H9 (cell line): ENCODE data around the gene TENT5A. TPM values are rescaled to one million over a fixed set of nuclear protein-coding genes. Genes with fewer than 3 reads are reported as not detected.

Source experiments
- DNase-seq: peaks from one replicate; pipeline ENCODE4 v3.0.0-alpha.2; 2017
- H2AFZ ChIP-seq: one replicate; pipeline ENCODE4 v1.6.1; 2013; ENCODE audit warnings: mild to moderate bottlenecking, low read length, control low read depth, moderate library complexity
- H2AK5ac ChIP-seq: 2 replicates; pipeline ENCODE4 v1.6.1; 2013; ENCODE audit warnings: low read length, control low read depth, mixed read lengths; ENCODE audit not compliant: insufficient read length
- H2BK120ac ChIP-seq: one replicate; pipeline ENCODE4 v1.6.1; 2013; ENCODE audit warnings: low read depth, mild to moderate bottlenecking, low read length, control low read depth, inconsistent platforms; ENCODE audit not compliant: poor library complexity, severe bottlenecking
- H2BK12ac ChIP-seq: 2 replicates; pipeline ENCODE4 v1.6.1; 2013; ENCODE audit warnings: low read length, control low read depth, mixed read lengths, low read depth; ENCODE audit not compliant: insufficient read length
- H2BK15ac ChIP-seq: 2 replicates; pipeline ENCODE4 v1.6.1; 2013; ENCODE audit warnings: low read depth, low read length, control low read depth
- H2BK20ac ChIP-seq: one replicate; pipeline ENCODE4 v1.6.1; 2013; ENCODE audit warnings: low read depth, mild to moderate bottlenecking, low read length, control low read depth, inconsistent platforms; ENCODE audit not compliant: poor library complexity, severe bottlenecking
- H2BK5ac ChIP-seq: 2 replicates; pipeline ENCODE4 v1.6.1; 2013; ENCODE audit warnings: low read length, control low read depth, mixed read lengths; ENCODE audit not compliant: insufficient read length
- H3K14ac ChIP-seq: 2 replicates; pipeline ENCODE4 v1.6.1; 2013; ENCODE audit warnings: low read length, control low read depth; ENCODE audit not compliant: insufficient read depth
- H3K18ac ChIP-seq: 2 replicates; pipeline ENCODE4 v1.6.1; 2013; ENCODE audit warnings: low read depth, mild to moderate bottlenecking, mixed read lengths, low read length, control low read depth; ENCODE audit not compliant: insufficient read length
- H3K23ac ChIP-seq: 2 replicates; pipeline ENCODE4 v1.6.1; 2013; ENCODE audit warnings: low read length, control low read depth, mixed read lengths, low read depth; ENCODE audit not compliant: insufficient read length
- H3K23me2 ChIP-seq: 2 replicates; pipeline ENCODE4 v1.6.1; 2013; ENCODE audit warnings: low read depth, mild to moderate bottlenecking, mixed read lengths, low read length, control low read depth; ENCODE audit not compliant: insufficient read length, poor library complexity, severe bottlenecking
- H3K27ac ChIP-seq: 2 replicates; pipeline ENCODE4 v1.5.1; 2013; ENCODE audit warnings: low read length, control low read depth, mixed read lengths, low read depth; ENCODE audit not compliant: insufficient read length
- H3K27me3 ChIP-seq: 2 replicates; pipeline ENCODE4 v1.6.1; 2013; ENCODE audit warnings: low read length, control low read depth, inconsistent platforms; ENCODE audit not compliant: insufficient read depth
- H3K4ac ChIP-seq: 2 replicates; pipeline ENCODE4 v1.6.1; 2013; ENCODE audit warnings: low read depth, mild to moderate bottlenecking, control low read depth, inconsistent platforms, low read length, moderate library complexity
- H3K4me1 ChIP-seq: 2 replicates; pipeline ENCODE4 v1.6.1; 2013; ENCODE audit warnings: low read length, control low read depth, inconsistent platforms; ENCODE audit not compliant: insufficient read depth
- H3K4me2 ChIP-seq: 2 replicates; pipeline ENCODE4 v1.6.1; 2013; ENCODE audit warnings: low read length, control low read depth, mixed read lengths; ENCODE audit not compliant: insufficient read length, insufficient read depth
- H3K56ac ChIP-seq: 2 replicates; pipeline ENCODE4 v1.6.1; 2013; ENCODE audit warnings: low read depth, mild to moderate bottlenecking, mixed read lengths, low read length, control low read depth; ENCODE audit not compliant: insufficient read length
- H3K79me1 ChIP-seq: 2 replicates; pipeline ENCODE4 v1.6.1; 2013; ENCODE audit warnings: low read depth, mild to moderate bottlenecking, moderate library complexity, low read length, control low read depth, inconsistent platforms; ENCODE audit not compliant: insufficient read depth, poor library complexity, severe bottlenecking
- H3K79me2 ChIP-seq: 2 replicates; pipeline ENCODE4 v1.6.1; 2013; ENCODE audit warnings: low read length, control low read depth, inconsistent platforms; ENCODE audit not compliant: insufficient read depth
- H3K9ac ChIP-seq: 2 replicates; pipeline ENCODE4 v1.6.1; 2013; ENCODE audit warnings: low read length, control low read depth, mixed read lengths; ENCODE audit not compliant: insufficient read length; ENCODE audit errors: extremely low read depth
- H3K9me3 ChIP-seq: one replicate; pipeline ENCODE4 v1.6.1; 2013; ENCODE audit warnings: low read depth, low read length, inconsistent platforms; ENCODE audit not compliant: control insufficient read depth
- H3T11ph ChIP-seq: one replicate; pipeline ENCODE4 v1.6.1; 2013; ENCODE audit warnings: mild to moderate bottlenecking, low read length, control low read depth, inconsistent platforms
- H4K20me1 ChIP-seq: one replicate; pipeline ENCODE4 v1.6.1; 2013; ENCODE audit not compliant: control insufficient read depth, insufficient read length, insufficient read depth
- H4K5ac ChIP-seq: 2 replicates; pipeline ENCODE4 v1.6.1; 2013; ENCODE audit warnings: low read depth, mild to moderate bottlenecking, mixed read lengths, low read length, control low read depth; ENCODE audit not compliant: insufficient read length
- H4K8ac ChIP-seq: replicated peaks from 2 replicates; pipeline ENCODE4 v1.6.1; 2013; ENCODE audit warnings: low read length, control low read depth, mixed read lengths, low read depth; ENCODE audit not compliant: insufficient read length
- H4K91ac ChIP-seq: 2 replicates; pipeline ENCODE4 v1.6.1; 2013; ENCODE audit warnings: low read depth, mild to moderate bottlenecking, moderate library complexity, mixed read lengths, low read length, control low read depth; ENCODE audit not compliant: insufficient read length
- H3K27ac Mint-ChIP-seq, 3 experiments: 2 replicates in 2 of 3; 3 replicates in 1 of 3; pipeline ENCODE4 v1.8.0; 2020 to 2021; ENCODE audit warnings: mixed read lengths in 3 of 3, mild to moderate bottlenecking in 1 of 3, moderate library complexity in 1 of 3
- H3K27me3 Mint-ChIP-seq: 2 replicates; pipeline ENCODE4 v1.8.0; 2021; ENCODE audit warnings: low read depth, mild to moderate bottlenecking, moderate library complexity, mixed read lengths
- H3K36me3 Mint-ChIP-seq, 3 experiments: 2 replicates in 2 of 3; 3 replicates in 1 of 3; pipeline ENCODE4 v1.8.0; 2020 to 2021; ENCODE audit warnings: low read depth in 3 of 3, mixed read lengths in 3 of 3; ENCODE audit not compliant: insufficient read depth in 1 of 3
- H3K4me1 Mint-ChIP-seq, 2 experiments: 2 replicates each; pipeline ENCODE4 v1.8.0; 2020; ENCODE audit warnings: mixed read lengths in 2 of 2
- H3K4me3 Mint-ChIP-seq, 2 experiments: 2 replicates in 1 of 2; 3 replicates in 1 of 2; pipeline ENCODE4 v1.8.0; 2020 to 2021; ENCODE audit warnings: mild to moderate bottlenecking in 2 of 2, mixed read lengths in 2 of 2, moderate library complexity in 1 of 2
- H3K9me3 Mint-ChIP-seq, 2 experiments: 2 replicates in 1 of 2; 3 replicates in 1 of 2; pipeline ENCODE4 v1.8.0; 2020; ENCODE audit warnings: mild to moderate bottlenecking in 2 of 2, mixed read lengths in 2 of 2, moderate library complexity in 1 of 2
- WGBS: extraction: QIAGEN DNeasy Blood & Tissue Kit; methylation state at CpG from one replicate; pipeline ENCODE4 v1.1.7; 2013; ENCODE audit warnings: missing lambda C conversion rate, low lambda C conversion rate, mixed read lengths; ENCODE audit not compliant: insufficient read length; ENCODE audit errors: extremely low coverage; 5-methylcytosine and 5-hydroxymethylcytosine counted together
- total RNA-seq: library from RNA; stranded (reverse); gene quantifications from 2 replicates; pipeline ENCODE4 v1.2.1, GENCODE V29; 2021
- TF ChIP-seq, protein P1 (sequence below): fragments of 200-600 bp; sonication (generic); conservative IDR thresholded peaks from 3 replicates; pipeline ENCODE4 v1.8.0; 2021; ENCODE audit warnings: antibody characterized with exemption, mild to moderate bottlenecking

TENT5A gene
- total RNA-seq, 1 experiment from 2014 or later = 1.4 TPM

GRCh38 chr6:81767163-81767891 is 14.8 kb upstream of the TENT5A start:
- no peak overlapping the region for H4K5ac ChIP-seq
- no peaks in the 10 kb centered on the region for H3K79me1 ChIP-seq
- H2BK120ac ChIP-seq = no peak overlapping the region
- no peak overlapping the region for H2BK5ac ChIP-seq
- no peak overlapping the region for H4K91ac ChIP-seq
- Mint-ChIP-seq H3K36me3 (no peaks in the 10 kb centered on the region), H3K27ac (peak overlapping the region in 2 of 3 experiments; percentile 76 to 79; a peak in 3 of 7 replicates), H3K4me1 (peaks cover 13 to 23% of the 10 kb centered on the region in 2 experiments), H3K9me3 (no peaks in the 10 kb centered on the region; a peak in 1 of 5 replicates), H3K27me3 (no peaks in the 10 kb centered on the region), H3K4me3 (no peak overlapping the region)
- WGBS = no CpG with 5 or more reads among the region's 4 CpGs
- no peak overlapping the region for H2BK12ac ChIP-seq
- H2AFZ ChIP-seq = no peak overlapping the region
- H3K27ac ChIP-seq = no peak overlapping the region
- TF ChIP-seq, protein P1, sequence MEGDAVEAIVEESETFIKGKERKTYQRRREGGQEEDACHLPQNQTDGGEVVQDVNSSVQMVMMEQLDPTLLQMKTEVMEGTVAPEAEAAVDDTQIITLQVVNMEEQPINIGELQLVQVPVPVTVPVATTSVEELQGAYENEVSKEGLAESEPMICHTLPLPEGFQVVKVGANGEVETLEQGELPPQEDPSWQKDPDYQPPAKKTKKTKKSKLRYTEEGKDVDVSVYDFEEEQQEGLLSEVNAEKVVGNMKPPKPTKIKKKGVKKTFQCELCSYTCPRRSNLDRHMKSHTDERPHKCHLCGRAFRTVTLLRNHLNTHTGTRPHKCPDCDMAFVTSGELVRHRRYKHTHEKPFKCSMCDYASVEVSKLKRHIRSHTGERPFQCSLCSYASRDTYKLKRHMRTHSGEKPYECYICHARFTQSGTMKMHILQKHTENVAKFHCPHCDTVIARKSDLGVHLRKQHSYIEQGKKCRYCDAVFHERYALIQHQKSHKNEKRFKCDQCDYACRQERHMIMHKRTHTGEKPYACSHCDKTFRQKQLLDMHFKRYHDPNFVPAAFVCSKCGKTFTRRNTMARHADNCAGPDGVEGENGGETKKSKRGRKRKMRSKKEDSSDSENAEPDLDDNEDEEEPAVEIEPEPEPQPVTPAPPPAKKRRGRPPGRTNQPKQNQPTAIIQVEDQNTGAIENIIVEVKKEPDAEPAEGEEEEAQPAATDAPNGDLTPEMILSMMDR = no peak
- H3K27me3 ChIP-seq = no peaks in the 10 kb centered on the region
- no peak overlapping the region for H3K56ac ChIP-seq
- H2AK5ac ChIP-seq = no peak overlapping the region
- no peak overlapping the region for H3T11ph ChIP-seq
- H3K9me3 ChIP-seq = no peaks in the 10 kb centered on the region
- no peak overlapping the region for H2BK20ac ChIP-seq
- H3K18ac ChIP-seq = no peak overlapping the region
- H3K4ac ChIP-seq = no peak overlapping the region
- H3K79me2 ChIP-seq = no peaks in the 10 kb centered on the region
- H4K8ac ChIP-seq = no peak overlapping the region
- H2BK15ac ChIP-seq = no peak overlapping the region
- DNase-seq = no peak
- no peaks in the 10 kb centered on the region for H3K4me1 ChIP-seq
- no peaks in the 10 kb centered on the region for H4K20me1 ChIP-seq
- no peak overlapping the region for H3K23ac ChIP-seq
- no peaks in the 10 kb centered on the region for H3K23me2 ChIP-seq
- no peak overlapping the region for H3K14ac ChIP-seq
- no peak overlapping the region for H3K4me2 ChIP-seq
- no peak overlapping the region for H3K9ac ChIP-seq
